Measurements from ENCODE around the gene WDFY4.

- TF ChIP-seq EZH2 (IDR thresholded peaks at IDR 0.05; ENCODE audit: insufficient read depth, poor library complexity, severe bottlenecking) (no peak), EZH2phosphoT487 (IDR thresholded peaks at IDR 0.05; ENCODE audit: insufficient read depth, low read depth) (no peak)
Observed at GRCh38 chr10:48818861-48819520, 134.3 kb downstream of the WDFY4 start.
